ENCODE measurements around the gene PIM1.

PIM1 gene

DNA sequence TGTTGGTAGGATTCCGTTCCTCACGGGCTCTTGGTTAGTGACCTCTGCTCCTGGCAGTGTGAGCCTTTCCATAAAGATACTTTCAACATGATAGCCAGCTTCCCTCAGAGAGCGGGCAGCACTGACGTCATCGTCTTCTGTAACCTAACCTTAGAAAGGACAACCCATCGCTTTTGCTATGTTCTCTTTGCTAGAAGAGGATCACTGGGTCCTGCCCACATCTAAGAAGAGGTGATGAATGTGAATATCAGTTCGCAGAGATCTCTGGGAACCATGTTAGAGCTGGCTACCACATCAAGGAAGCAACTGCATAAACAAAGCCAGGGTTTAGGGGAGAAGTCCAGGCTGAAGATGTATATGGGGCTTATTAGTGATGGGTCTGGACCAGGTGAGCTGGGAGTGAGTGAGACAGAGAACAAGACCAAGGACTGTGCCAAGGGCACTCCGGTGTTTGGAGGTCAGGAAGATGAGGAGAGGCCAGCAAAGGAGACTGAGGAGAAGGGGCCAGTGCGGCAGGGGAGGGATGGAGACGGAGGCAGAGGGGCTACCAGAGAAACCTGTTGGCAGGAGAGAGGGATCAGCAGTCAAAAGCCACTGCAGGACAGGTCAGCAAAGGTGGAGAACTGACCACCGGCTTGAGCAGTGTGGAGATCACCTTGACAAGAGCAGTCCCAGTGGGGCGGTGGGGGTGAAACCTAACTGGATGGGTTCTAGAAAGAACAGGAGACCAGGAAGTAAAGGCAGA, 39.7 kb downstream of the PIM1 start:
- Histone ChIP-seq H3K4me3 (no peak overlapping the region), H3K27ac (peak overlapping the region in 4 of 21 experiments; percentile 37 to 64 (median 46))

DNA sequence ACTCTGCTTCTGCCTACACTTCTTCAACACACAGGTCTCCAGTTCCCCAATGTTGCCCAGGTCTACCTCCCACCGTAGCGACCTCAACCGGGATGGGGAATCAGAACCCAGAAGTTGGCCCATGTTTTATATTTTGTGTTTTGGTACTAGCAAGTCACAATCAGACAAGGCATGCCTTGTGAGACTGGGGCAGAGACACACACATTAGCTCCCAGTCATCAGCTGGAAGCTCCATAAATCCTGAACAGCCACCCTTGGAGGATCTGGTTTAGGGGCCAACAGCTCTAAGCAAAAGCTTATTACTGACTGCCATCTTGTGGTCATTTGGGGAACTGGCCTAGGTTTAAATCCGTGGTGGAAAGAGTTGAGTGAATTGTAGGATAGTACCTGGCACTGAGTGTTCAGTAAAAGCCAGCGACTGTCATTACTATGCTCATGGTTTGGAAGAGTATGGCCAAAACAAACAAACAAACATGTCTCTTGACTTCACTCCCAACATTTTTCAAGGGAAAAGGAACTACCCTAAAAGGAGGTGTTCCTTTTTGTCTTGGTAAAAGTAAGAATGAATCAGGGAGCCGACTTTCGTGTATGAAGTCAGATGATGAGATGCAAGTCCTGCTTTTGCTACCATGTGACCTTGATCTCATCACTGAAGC, 40.5 kb downstream of the PIM1 start:
- Histone ChIP-seq H3K4me3 (no peak overlapping the region), H3K27ac (peak overlapping the region in 5 of 21 experiments; percentile 17 to 64 (median 46))

DNA sequence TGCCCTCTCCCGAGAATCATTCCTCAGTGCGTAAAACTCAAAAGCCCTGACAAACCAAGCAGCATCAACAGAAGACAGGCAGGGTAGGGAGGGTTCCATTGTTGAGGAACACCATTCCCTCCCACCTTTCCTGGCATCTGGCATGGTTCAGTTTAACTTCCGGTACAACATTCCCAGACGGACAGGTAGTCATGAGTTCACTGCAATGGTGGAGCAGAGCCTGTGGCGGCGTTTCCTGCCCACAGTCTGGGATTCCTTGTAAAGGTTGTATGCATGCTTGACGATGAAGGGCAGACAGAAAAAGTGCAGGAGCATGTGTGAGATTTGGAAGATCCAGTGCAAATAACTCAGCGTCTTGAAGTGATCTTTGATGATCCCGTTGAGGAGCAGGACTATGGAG, 42.3 kb downstream of the PIM1 start:
- no peak overlapping the region for H3K27ac ChIP-seq
- no peak overlapping the region for H3K4me3 ChIP-seq

DNA sequence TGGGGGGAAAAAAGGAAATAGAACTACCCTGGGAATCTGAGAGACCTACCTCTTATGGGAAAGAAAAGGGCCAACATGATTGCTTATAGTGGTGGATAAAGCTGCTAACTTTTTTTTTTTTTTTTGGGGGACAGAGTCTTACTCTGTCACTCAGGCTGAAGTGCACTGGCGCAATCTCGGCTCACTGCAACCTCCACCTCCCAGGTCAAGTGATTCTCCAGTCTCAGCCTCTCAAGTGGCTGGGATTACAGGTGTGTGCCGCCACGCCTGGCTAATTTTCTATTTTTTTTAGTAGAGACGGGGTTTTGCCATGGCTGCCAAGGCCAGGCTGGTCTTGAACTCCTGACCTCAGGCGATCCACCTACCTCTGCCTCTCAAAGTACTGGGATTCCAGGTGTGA, 48.1 kb downstream of the PIM1 start:
- Histone ChIP-seq H3K4me3 (no peak overlapping the region), H3K27ac (no peak overlapping the region)

DNA sequence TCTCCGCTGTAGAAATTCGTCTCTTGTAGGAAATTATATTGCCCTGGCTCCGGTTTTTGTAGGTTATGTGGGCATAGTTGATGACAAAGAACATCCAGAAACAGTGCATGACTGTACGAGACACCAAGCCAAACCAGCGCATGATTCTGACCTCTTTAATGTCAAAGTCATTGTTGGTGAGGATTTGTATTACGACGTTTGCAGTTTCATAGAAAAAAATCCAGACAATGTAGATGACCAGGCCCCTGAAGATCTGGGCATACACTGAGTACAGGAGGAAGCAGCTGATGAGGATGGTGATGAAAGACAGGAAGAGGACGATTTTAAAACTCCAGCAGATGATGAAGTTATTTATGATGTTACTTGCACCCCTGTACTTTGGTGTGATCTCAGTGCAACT, 48.6 kb downstream of the PIM1 start:
- Histone ChIP-seq H3K27ac (no peak overlapping the region), H3K4me3 (no peak overlapping the region)

DNA sequence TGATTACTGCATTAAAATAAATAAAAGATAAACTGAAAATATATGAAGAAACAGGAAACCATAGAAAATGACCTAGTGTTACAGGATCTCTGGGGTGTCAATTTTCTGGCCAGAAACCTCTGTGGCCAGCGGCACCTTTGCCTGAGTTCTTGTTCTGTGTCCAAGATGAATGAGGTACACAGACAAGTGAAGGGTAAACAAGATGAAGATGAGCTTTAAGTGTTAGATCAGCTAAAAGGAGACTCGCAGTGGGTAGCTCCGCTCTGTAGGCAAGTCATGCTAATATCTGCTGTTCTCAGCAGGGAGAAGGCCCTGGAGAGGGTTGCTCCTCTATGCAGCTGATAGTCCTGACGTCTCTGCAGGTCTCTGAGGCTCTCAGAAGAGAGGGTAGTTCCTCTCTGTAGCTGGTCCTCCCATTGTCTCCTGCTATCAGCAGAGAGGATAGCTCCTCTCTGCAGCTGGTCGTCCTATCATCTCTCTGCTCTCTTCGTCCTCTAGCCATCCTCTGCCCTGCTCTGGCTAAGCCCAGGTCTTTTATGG, 51.7 kb downstream of the PIM1 start:
- H3K27ac ChIP-seq = peak overlapping the region in 5 of 21 experiments; percentile 3 to 72 (median 35)
- H3K4me3 ChIP-seq = peak overlapping the region; percentile 42 to 70 (median 56)

DNA sequence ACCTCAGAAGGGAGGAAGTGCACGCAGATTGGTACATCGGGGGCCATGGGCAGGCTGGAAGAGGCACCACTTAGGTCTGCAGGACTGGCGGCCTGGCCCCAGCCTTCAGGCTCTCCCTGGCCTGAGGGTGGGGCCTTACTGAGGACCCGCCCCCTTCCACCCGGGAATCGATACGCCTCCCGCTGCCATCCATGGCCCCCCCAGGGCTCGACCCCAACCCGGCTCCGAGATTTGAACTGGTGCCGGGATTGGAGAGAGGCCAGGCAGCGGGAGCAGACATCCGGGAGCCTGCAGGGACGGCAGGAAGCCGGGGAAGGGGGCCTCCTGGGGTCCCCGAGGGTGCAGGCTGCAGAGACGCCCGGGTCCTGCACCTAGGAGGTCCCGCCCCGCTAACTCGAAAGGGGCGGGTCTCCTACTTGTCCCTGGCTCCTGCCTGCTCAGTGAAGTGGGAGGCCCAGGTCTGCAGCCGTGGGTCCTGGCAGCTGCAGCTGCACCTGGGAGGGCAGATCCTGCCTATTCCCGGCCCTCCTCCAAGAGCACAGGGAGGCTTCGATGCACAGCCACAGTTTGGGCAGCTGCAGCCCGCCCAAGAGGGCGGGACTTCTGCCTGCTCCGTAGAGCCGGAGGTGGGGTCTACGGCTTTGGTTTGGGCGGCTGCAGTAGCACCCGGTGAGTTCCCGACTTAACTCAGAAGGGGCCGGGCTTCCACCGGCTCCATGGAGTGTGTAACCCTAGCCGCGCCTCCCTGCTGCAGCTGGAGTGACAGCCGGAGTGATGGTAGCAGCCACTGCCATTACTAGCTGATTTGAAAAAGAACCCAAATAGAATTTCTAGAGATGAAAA, 52.4 kb downstream of the PIM1 start:
- H3K27ac ChIP-seq = peak overlapping the region in 8 of 21 experiments; percentile 3 to 72 (median 32)
- peak overlapping the region; percentile 42 to 70 (median 56) for H3K4me3 ChIP-seq

DNA sequence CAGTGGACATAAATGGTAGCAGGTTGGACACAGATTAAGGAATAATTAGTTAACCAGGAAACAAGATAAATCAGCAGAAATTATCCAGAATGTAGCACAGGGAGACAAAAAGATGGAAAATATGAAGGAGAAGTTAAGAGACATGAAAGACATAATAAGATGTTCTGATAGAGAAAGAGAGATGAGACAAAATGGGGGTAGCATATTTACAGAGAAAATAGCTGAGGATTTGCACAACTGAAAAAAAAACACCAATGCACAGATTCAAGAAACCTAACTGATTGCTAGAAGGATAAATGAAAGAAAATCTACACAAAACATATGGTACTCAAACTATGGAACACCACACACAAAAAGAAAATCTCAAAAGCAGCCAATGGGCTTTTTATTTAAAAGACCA, 53.0 kb downstream of the PIM1 start:
- Histone ChIP-seq H3K4me3 (peak overlapping the region in 6 of 7 experiments; percentile 42 to 70 (median 54)), H3K27ac (peak overlapping the region in 1 of 21 experiments; percentile 30)

Measured in skin epidermis (tissue), 12 donors.